Esophagus muscularis mucosa (tissue), 4 donors: ENCODE data around the gene LRRC73.

Experiments used
- CTCF ChIP-seq, 3 experiments: fragments of 200-600 bp in 2 of 3; fragments of 450-650 bp in 1 of 3; sonication (generic) in 2 of 3; IDR thresholded peaks; one replicate each; pipeline ENCODE4 v1.5.1; 2017 to 2019; ENCODE audit warnings: antibody characterized with exemption in 3 of 3, mild to moderate bottlenecking in 2 of 3, moderate library complexity in 1 of 3
- EP300 ChIP-seq: sonication (generic); formaldehyde crosslinking; IDR thresholded peaks from one replicate; pipeline ENCODE4 v1.6.1; 2017; ENCODE audit warnings: antibody characterized with exemption
- POLR2A ChIP-seq: fragments of 450-650 bp; IDR thresholded peaks from one replicate; pipeline ENCODE4 v1.6.1; 2017; ENCODE audit warnings: antibody characterized with exemption, moderate library complexity, mild to moderate bottlenecking, low read depth
- POLR2AphosphoS5 ChIP-seq, 2 donors: sonication (generic); formaldehyde crosslinking; IDR thresholded peaks; one replicate each; pipeline ENCODE4 v1.6.1; 2017; ENCODE audit warnings: antibody characterized with exemption in 2 of 2

DNA sequence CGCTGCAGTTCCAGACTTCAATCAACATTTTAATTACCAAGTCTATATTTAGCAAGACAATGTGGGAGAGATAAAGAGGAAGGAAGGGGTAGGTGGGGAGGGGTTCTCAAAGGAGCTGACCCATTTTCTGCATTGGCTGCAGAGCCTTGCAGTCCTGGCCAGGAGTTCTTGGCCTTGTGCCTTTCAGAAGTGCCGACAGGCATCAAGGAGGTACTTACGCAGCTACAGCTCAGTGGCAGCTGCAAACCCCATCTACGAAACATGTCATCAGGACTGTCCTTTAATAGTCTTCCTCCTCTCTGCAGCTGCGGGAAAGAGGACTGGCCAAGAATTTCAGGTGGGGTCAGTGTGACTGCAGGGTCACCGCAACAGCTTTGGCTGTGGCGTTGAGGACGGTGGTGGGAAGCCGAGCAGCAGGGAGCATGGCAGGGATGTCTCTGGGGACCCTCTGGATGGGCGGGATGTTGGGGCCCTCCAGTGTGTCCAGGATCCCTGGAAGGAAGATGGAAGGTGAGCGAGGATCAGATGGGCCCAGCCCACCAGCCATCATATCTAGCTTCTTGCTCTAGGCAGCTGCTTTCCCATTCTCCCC, 1.8 kb upstream of the LRRC73 start:
- TF ChIP-seq POLR2A (no peak), CTCF (IDR thresholded peaks at IDR 0.05) (no peak), POLR2AphosphoS5 (IDR thresholded peaks at IDR 0.05) (no peak), EP300 (no peak)
